K562 (cell line): ENCODE results near the gene PBX1.

Experiments
- ARID2 ChIP-seq: fragments of 450-650 bp; IDR thresholded peaks from 2 replicates; pipeline ENCODE4 v1.6.1; 2017; ENCODE audit warnings: antibody characterized with exemption, mild to moderate bottlenecking
- HNRNPH1 ChIP-seq: fragments of 200-400 bp; formaldehyde crosslinking; optimal IDR thresholded peaks from 2 replicates; pipeline ENCODE3; 2017; ENCODE audit warnings: low read depth, mild to moderate bottlenecking, low read length, moderate library complexity
- MAFK ChIP-seq: IDR thresholded peaks from 2 replicates; pipeline ENCODE4 v1.6.1; 2011; ENCODE audit warnings: low read length, improper control_type of control experiment
- NFE2L1 ChIP-seq: fragments of 450-650 bp; IDR thresholded peaks from 2 replicates; pipeline ENCODE4 v1.6.1; 2016; ENCODE audit warnings: missing genetic modification characterization, low read depth, mild to moderate bottlenecking, missing compliant biosample characterization, moderate library complexity, borderline replicate concordance
- PHF8 ChIP-seq: fragments of 200-600 bp; sonication (generic); IDR thresholded peaks from 2 replicates; pipeline ENCODE4 v1.6.1; 2012; ENCODE audit warnings: mixed run types, mild to moderate bottlenecking, inconsistent platforms, low read length, moderate library complexity, borderline replicate concordance
- ZNF282 ChIP-seq: sonication (generic); formaldehyde crosslinking; IDR thresholded peaks from 2 replicates; pipeline ENCODE4 v1.8.1; 2023; ENCODE audit warnings: missing genetic modification reagents
- TF ChIP-seq, protein P1 (sequence below), 3 experiments: IDR thresholded peaks in 2 of 3; conservative IDR thresholded peaks in 1 of 3; 2 replicates each; pipeline ENCODE4 v1.5.1; 2011 to 2012; ENCODE audit warnings: low read length in 3 of 3, mild to moderate bottlenecking in 3 of 3, control low read depth in 2 of 3, improper control_type of control experiment in 1 of 3, inconsistent platforms in 1 of 3, low read depth in 1 of 3, mixed read lengths in 1 of 3, moderate library complexity in 1 of 3; ENCODE audit not compliant: insufficient read depth in 2 of 3
- TF ChIP-seq, protein P2 (sequence below), 2 experiments: fragments of 450-650 bp; formaldehyde crosslinking in 1 of 2; IDR thresholded peaks; 2 replicates each; pipeline versions ENCODE4 v1.4.0 to v1.6.1; 2014 to 2020; ENCODE audit warnings: mild to moderate bottlenecking in 2 of 2, borderline replicate concordance in 1 of 2, low read depth in 1 of 2
- TF ChIP-seq, protein P3 (sequence below): fragments of 450-650 bp; IDR thresholded peaks from 2 replicates; pipeline ENCODE4 v1.7.1; 2018; ENCODE audit warnings: mild to moderate bottlenecking, low read depth; ENCODE audit not compliant: partially characterized antibody

DNA sequence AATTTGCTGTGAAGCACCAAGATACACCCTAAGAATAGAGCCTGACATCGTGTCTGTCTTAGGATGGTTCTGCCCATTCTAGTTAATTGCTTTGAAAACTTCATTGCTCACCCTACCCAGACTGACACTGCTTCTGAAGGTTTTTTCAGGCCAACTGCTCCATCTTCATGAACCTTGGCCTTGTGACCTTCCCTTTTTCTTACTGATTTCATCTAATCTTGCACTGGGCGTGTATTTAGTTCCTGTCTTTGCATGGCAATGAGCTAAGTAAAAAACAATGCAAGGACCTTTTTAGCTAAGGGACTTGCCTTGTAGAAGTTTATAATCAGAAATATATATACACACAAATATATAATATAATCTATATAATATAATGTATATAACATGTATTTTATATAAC, 108.0 kb downstream of the PBX1 start:
- TF ChIP-seq MAFK, result no peak
- TF ChIP-seq, protein P1, sequence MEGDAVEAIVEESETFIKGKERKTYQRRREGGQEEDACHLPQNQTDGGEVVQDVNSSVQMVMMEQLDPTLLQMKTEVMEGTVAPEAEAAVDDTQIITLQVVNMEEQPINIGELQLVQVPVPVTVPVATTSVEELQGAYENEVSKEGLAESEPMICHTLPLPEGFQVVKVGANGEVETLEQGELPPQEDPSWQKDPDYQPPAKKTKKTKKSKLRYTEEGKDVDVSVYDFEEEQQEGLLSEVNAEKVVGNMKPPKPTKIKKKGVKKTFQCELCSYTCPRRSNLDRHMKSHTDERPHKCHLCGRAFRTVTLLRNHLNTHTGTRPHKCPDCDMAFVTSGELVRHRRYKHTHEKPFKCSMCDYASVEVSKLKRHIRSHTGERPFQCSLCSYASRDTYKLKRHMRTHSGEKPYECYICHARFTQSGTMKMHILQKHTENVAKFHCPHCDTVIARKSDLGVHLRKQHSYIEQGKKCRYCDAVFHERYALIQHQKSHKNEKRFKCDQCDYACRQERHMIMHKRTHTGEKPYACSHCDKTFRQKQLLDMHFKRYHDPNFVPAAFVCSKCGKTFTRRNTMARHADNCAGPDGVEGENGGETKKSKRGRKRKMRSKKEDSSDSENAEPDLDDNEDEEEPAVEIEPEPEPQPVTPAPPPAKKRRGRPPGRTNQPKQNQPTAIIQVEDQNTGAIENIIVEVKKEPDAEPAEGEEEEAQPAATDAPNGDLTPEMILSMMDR (IDR thresholded peaks at IDR 0.05 in 2 of 3, conservative IDR thresholded peaks at IDR 0.05 in 1 of 3; ENCODE audit: insufficient read depth in 2 of 3, low read depth in 1 of 3, low read length in 3 of 3), result no peak
- TF ChIP-seq ARID2, result no peak
- TF ChIP-seq, protein P2, sequence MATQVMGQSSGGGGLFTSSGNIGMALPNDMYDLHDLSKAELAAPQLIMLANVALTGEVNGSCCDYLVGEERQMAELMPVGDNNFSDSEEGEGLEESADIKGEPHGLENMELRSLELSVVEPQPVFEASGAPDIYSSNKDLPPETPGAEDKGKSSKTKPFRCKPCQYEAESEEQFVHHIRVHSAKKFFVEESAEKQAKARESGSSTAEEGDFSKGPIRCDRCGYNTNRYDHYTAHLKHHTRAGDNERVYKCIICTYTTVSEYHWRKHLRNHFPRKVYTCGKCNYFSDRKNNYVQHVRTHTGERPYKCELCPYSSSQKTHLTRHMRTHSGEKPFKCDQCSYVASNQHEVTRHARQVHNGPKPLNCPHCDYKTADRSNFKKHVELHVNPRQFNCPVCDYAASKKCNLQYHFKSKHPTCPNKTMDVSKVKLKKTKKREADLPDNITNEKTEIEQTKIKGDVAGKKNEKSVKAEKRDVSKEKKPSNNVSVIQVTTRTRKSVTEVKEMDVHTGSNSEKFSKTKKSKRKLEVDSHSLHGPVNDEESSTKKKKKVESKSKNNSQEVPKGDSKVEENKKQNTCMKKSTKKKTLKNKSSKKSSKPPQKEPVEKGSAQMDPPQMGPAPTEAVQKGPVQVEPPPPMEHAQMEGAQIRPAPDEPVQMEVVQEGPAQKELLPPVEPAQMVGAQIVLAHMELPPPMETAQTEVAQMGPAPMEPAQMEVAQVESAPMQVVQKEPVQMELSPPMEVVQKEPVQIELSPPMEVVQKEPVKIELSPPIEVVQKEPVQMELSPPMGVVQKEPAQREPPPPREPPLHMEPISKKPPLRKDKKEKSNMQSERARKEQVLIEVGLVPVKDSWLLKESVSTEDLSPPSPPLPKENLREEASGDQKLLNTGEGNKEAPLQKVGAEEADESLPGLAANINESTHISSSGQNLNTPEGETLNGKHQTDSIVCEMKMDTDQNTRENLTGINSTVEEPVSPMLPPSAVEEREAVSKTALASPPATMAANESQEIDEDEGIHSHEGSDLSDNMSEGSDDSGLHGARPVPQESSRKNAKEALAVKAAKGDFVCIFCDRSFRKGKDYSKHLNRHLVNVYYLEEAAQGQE (IDR thresholded peaks at IDR 0.05; ENCODE audit: borderline replicate concordance), result no peak
- TF ChIP-seq, protein P2 (CRISPR knock-in tag; IDR thresholded peaks at IDR 0.05; ENCODE audit: low read depth), result no peak
- TF ChIP-seq NFE2L1 (tag), result no peak
- no peak for TF ChIP-seq ZNF282 (CRISPR knock-in tag)
- TF ChIP-seq, protein P3, sequence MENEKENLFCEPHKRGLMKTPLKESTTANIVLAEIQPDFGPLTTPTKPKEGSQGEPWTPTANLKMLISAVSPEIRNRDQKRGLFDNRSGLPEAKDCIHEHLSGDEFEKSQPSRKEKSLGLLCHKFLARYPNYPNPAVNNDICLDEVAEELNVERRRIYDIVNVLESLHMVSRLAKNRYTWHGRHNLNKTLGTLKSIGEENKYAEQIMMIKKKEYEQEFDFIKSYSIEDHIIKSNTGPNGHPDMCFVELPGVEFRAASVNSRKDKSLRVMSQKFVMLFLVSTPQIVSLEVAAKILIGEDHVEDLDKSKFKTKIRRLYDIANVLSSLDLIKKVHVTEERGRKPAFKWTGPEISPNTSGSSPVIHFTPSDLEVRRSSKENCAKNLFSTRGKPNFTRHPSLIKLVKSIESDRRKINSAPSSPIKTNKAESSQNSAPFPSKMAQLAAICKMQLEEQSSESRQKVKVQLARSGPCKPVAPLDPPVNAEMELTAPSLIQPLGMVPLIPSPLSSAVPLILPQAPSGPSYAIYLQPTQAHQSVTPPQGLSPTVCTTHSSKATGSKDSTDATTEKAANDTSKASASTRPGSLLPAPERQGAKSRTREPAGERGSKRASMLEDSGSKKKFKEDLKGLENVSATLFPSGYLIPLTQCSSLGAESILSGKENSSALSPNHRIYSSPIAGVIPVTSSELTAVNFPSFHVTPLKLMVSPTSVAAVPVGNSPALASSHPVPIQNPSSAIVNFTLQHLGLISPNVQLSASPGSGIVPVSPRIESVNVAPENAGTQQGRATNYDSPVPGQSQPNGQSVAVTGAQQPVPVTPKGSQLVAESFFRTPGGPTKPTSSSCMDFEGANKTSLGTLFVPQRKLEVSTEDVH, result no peak
- TF ChIP-seq HNRNPH1, result no peak
- no peak for TF ChIP-seq PHF8
